CD4-positive, alpha-beta T cell (primary cell): ENCODE measurements around the gene CERT1. TPM values are rescaled to one million over a fixed set of nuclear protein-coding genes. Genes with fewer than 3 reads are reported as not detected.

ENCODE experiments used
- ATAC-seq: fragments of 200-7000 bp; cut with Tn5 transposase; one replicate; pipeline ENCODE4 v1.10.0; 2022; ENCODE audit warnings: mild to moderate bottlenecking; ENCODE audit not compliant: poor library complexity
- CTCF ChIA-PET: fragments of 350-600 bp; sonication (Branson Sonifier 250); formaldehyde crosslinking; loops from one replicate; lab custom pipeline; 2021; ENCODE audit warnings: antibody characterized with exemption, inconsistent platforms; lab: Charles Lee
- POLR2A ChIA-PET: fragments of 350-600 bp; sonication (Branson Sonifier 250); formaldehyde crosslinking; loops from one replicate; lab custom pipeline; 2021; ENCODE audit warnings: antibody characterized with exemption, inconsistent platforms; lab: Charles Lee
- DNase-seq, 14 experiments: peaks; one replicate each; pipeline ENCODE4 v3.0.0-alpha.2; 2013 to 2020; ENCODE audit warnings: mixed read lengths in 2 of 14
- H3K27ac ChIP-seq, 2 donors: one replicate each; pipeline versions ENCODE4 v1.5.1 to v1.7.0; 2013; ENCODE audit warnings: low read length in 2 of 2, low read depth in 1 of 2, mild to moderate bottlenecking in 1 of 2
- H3K27me3 ChIP-seq, 2 experiments: 1 replicate in 1 of 2; 2 replicates in 1 of 2; pipeline versions ENCODE4 v1.6.1 to v1.7.0; 2013; ENCODE audit warnings: low read length in 2 of 2, control low read depth in 1 of 2, mild to moderate bottlenecking in 1 of 2, moderate library complexity in 1 of 2; ENCODE audit not compliant: insufficient read depth in 2 of 2, control insufficient read depth in 1 of 2
- H3K36me3 ChIP-seq: one replicate; pipeline ENCODE4 v1.6.1; 2013; ENCODE audit warnings: low read length, control low read depth; ENCODE audit not compliant: insufficient read depth
- H3K4me1 ChIP-seq: one replicate; pipeline ENCODE4 v1.6.1; 2013; ENCODE audit warnings: low read length, control low read depth; ENCODE audit not compliant: insufficient read depth
- H3K4me3 ChIP-seq: one replicate; pipeline ENCODE4 v1.5.1; 2013; ENCODE audit warnings: mild to moderate bottlenecking, low read length, moderate library complexity
- H3K9me3 ChIP-seq, 2 experiments: 1 replicate in 1 of 2; 2 replicates in 1 of 2; pipeline versions ENCODE4 v1.6.1 to v1.7.0; 2013; ENCODE audit warnings: low read length in 2 of 2, mild to moderate bottlenecking in 2 of 2, control low read depth in 1 of 2, moderate library complexity in 1 of 2; ENCODE audit not compliant: control insufficient read depth in 1 of 2, insufficient read depth in 1 of 2
- H3K27ac Mint-ChIP-seq: one replicate; pipeline ENCODE4 v1.8.0; 2020; ENCODE audit warnings: mixed read lengths
- H3K27me3 Mint-ChIP-seq: one replicate; pipeline ENCODE4 v1.8.0; 2021; ENCODE audit warnings: mixed read lengths
- H3K36me3 Mint-ChIP-seq: one replicate; pipeline ENCODE4 v1.8.0; 2021; ENCODE audit warnings: low read depth, mixed read lengths
- H3K4me1 Mint-ChIP-seq: one replicate; pipeline ENCODE4 v1.8.0; 2021; ENCODE audit warnings: low read depth, mixed read lengths
- H3K4me3 Mint-ChIP-seq: one replicate; pipeline ENCODE4 v1.8.0; 2020; ENCODE audit warnings: mild to moderate bottlenecking, mixed read lengths
- H3K9me3 Mint-ChIP-seq: one replicate; pipeline ENCODE4 v1.8.0; 2020; ENCODE audit warnings: mixed read lengths
- CTCF ChIP-seq: fragments of 200-600 bp; IDR thresholded peaks from one replicate; pipeline ENCODE4 v1.8.0; 2022; ENCODE audit warnings: antibody characterized with exemption, mild to moderate bottlenecking
- intact Hi-C, 2 experiments: fragments of 100-400 bp; cut with DNase I in 1 of 2; cut with micrococcal nuclease in 1 of 2; formaldehyde crosslinking; loops; one replicate each; pipeline versions ENCODE4 v1.15.1 to v1.9.0; 2023 to 2025; cut with DNase I, micrococcal nuclease
- total RNA-seq, 174 experiments: library from RNA in 2 of 174; stranded (reverse) in 2 of 174; gene quantifications; one replicate each; pipeline ENCODE4 v1.2.3 and lab custom pipeline; 2021 to 2026

Gene CERT1
- total RNA-seq, 2 experiments from 2014 or later = 26.5 to 28.7 TPM

- no peak for TF ChIP-seq CTCF
- Mint-ChIP-seq H3K27ac (no peak overlapping the region), H3K9me3 (peaks cover 16% of the 10 kb centered on the region), H3K4me1 (peaks cover 35% of the 10 kb centered on the region), H3K4me3 (no peak overlapping the region), H3K36me3 (peaks cover 74% of the 10 kb centered on the region), H3K27me3 (no peaks in the 10 kb centered on the region)
- intact Hi-C loops = no loop called here
- CTCF ChIA-PET = no interaction called here
- Histone ChIP-seq H3K36me3 (peaks cover 3% of the 10 kb centered on the region), H3K9me3 (peaks cover 4 to 28% of the 10 kb centered on the region in 2 experiments), H3K4me1 (peaks cover 18% of the 10 kb centered on the region), H3K27me3 (no peaks in the 10 kb centered on the region), H3K27ac (no peak overlapping the region), H3K4me3 (no peak overlapping the region)
- ATAC-seq = no peak
- DNase-seq = no peak
- POLR2A ChIA-PET = no interaction called here
Observed at GRCh38 chr5:75469017-75469416, 42.4 kb downstream of the CERT1 start.

- H3K36me3 Mint-ChIP-seq = peaks cover 78% of the 10 kb centered on the region
- peaks cover 16% of the 10 kb centered on the region for H3K9me3 Mint-ChIP-seq
Observed at GRCh38 chr5:75468593-75468992, 42.8 kb downstream of the CERT1 start.

GRCh38 chr5:75466006-75466716 is 45.3 kb downstream of the CERT1 start:
- ATAC-seq = peak; percentile 17
- Mint-ChIP-seq H3K27ac (peak overlapping the region; percentile 31), H3K27me3 (no peaks in the 10 kb centered on the region), H3K36me3 (peaks cover 78% of the 10 kb centered on the region), H3K9me3 (peaks cover 14% of the 10 kb centered on the region), H3K4me1 (peaks cover 61% of the 10 kb centered on the region), H3K4me3 (no peak overlapping the region)
- intact Hi-C loops = no loop called here
- Histone ChIP-seq H3K4me3 (no peak overlapping the region), H3K9me3 (peaks cover 0 to 27% of the 10 kb centered on the region in 2 experiments), H3K36me3 (peaks cover 4% of the 10 kb centered on the region), H3K27me3 (no peaks in the 10 kb centered on the region), H3K27ac (no peak overlapping the region), H3K4me1 (peaks cover 18% of the 10 kb centered on the region)
- ChIA-PET POLR2A (no interaction called here), CTCF (no interaction called here)
- TF ChIP-seq CTCF = no peak
- no peak for DNase-seq

More at GRCh38 chr5:75468593-75468992, 42.8 kb downstream of the CERT1 start:
- Histone ChIP-seq H3K27ac (no peak overlapping the region), H3K27me3 (no peaks in the 10 kb centered on the region), H3K4me1 (peaks cover 18% of the 10 kb centered on the region), H3K9me3 (peaks cover 4 to 28% of the 10 kb centered on the region in 2 experiments), H3K4me3 (no peak overlapping the region), H3K36me3 (peaks cover 3% of the 10 kb centered on the region)
- H3K4me1 Mint-ChIP-seq = peaks cover 39% of the 10 kb centered on the region
- no peaks in the 10 kb centered on the region for H3K27me3 Mint-ChIP-seq
- intact Hi-C loops = no loop called here
- TF ChIP-seq CTCF = no peak
- H3K4me3 Mint-ChIP-seq = no peak overlapping the region
- ChIA-PET POLR2A (no interaction called here), CTCF (no interaction called here)
- no peak overlapping the region for H3K27ac Mint-ChIP-seq
- DNase-seq = no peak
- ATAC-seq = no peak
